Muscle of back (tissue), 11 donors: ENCODE data around the gene MCTP2. TPM values are rescaled to one million over a fixed set of nuclear protein-coding genes. Genes with fewer than 3 reads are reported as not detected.
"Not testable (repeated sequence)": the region's sequence is repeated elsewhere in the genome, so short reads cannot be mapped to it uniquely, and the experiment has no call there.

Source experiments
- DNase-seq, 3 donors: peaks; one replicate each; pipeline versions ENCODE4 v3.0.0 to v3.0.0-alpha.2; 2013
- polyA plus RNA-seq, 10 donors: library from polyadenylated mRNA; unstranded; fragments of 120-200 nt; gene quantifications; one replicate each; pipeline ENCODE4 v1.2.1, GENCODE V29; 2013; ENCODE audit not compliant: insufficient read length in 10 of 10

MCTP2 gene
- polyA plus RNA-seq, 10 donors: 0.19 to 1.0 (median 0.64) TPM

DNA sequence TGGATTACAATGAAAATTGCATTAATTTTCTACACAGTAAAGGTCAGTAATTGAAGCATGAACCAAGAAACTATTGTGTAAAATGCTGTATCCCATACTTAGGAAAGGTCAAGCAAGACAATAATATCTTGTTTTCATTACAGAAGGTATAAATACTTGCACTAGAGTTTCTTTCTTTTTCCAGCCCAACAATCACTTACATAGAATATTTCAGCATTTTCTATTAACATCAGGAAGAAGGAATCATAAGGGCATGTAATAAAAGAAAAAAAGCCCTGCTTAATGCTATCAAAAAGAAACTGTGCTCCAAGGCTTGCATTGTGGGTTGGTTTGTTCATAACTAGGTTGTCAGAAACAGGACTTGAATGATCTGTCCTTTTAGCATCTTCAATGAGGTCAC lies 215.1 kb downstream of the MCTP2 start:
- no peak for DNase-seq

DNA sequence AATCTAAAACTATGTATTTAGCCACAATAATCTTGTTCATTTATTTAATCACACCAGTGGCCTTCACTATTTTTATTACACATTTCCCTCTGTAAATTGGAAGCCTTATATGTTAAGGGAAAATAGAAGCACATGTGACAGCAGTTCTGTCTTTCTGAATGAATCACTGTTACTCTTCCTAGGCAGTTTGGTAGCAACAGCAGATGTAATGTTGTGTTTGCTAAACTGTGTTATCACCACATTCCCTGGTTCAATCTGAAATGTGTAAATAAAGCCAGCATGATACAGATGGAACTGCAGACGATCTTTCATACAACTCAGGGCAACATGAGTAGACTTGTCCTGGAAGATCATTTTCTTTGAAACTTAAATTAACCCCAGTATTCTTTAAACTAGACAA lies 220.1 kb downstream of the MCTP2 start:
- DNase-seq: no peak

DNA sequence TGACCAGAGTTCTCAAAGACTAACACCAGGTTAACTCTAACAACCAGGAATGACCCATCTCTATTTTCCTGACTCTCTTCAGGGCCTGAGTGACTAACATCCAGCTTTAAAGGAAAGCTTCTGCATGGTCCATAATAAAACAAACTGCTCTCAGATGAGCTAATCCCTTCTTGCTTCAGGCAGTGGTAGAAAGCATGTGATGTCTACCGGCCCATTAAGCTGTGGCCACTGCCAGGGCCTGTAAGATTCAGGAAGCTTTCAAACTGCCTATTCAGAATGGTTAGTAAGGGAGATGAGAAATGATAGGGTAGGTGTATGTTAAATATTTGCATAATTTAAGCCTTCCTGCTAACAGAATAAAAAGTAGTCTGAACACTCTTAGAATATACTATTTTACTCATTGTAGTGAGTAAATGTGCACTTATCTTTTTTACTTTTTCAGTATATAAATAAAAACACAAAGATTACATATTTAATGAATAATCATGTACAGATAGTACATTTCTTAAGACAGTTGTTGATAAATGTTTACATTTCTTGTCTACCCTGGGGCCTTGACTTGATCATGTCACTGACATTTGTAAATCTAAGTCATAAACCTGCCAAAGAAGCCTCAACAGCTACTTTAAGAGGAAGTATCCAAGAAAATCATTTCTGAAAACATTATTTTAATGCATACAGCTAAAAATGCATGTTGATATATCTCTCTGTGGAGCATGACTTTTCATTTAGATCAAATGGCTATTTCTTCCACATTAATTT lies 222.0 kb downstream of the MCTP2 start:
- no peak for DNase-seq

DNA sequence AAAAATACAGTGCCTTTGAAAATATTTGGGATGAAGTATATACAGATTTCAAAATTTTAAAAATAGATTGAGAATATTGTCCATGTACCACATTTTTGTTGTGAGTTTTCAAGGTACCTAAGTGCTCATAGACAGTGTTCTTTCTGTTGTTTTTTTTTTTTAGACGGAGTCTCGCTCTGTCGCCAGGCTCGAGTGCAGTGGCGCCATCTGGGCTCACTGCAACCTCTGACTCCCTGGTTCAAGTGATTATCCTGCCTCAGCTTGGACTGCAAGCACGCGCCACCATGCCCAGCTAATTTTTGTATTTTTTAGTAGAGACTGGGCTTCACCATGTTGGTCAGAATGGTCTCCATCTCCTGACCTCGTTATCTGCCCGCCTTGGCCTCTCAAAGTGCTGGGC lies 223.9 kb downstream of the MCTP2 start:
- no peak for DNase-seq

DNA sequence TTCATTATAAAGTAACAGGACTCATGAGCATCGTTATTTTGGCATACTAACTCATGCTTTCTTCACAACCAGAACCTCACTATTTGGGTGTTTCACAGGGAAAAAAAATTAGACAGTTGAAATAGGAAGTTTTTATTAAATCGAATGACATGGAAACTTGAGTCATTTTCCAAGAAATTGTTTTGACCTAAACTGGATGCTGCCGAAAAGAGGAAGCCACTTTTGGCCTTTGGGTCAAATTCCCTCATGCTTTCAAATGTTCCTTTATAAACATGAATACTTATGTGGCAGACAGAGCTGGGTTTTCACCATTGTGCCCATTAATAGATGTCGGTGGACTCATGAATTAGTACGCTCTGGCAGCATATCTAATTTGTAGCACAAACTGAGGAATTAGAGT lies 224.9 kb downstream of the MCTP2 start:
- no peak for DNase-seq

DNA sequence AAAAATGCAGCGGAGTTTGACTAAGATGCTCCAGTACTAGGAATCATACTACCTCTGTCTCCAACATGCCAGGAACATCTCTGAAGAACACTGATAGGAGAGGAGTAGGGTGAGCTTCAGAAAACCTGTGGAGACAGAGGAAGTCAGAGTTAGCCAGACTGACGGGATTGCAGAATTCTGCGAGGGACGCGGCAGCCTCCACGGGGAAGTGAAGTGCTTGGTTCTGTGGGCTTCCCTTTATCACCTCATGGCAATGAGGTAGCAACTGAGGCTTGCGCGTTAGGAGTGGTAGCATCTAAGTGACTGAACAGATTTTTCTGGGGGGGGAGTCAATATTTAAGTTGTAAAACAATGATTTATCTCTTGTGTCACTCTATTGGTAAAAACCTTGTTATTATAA lies 226.3 kb downstream of the MCTP2 start:
- DNase-seq: no peak

DNA sequence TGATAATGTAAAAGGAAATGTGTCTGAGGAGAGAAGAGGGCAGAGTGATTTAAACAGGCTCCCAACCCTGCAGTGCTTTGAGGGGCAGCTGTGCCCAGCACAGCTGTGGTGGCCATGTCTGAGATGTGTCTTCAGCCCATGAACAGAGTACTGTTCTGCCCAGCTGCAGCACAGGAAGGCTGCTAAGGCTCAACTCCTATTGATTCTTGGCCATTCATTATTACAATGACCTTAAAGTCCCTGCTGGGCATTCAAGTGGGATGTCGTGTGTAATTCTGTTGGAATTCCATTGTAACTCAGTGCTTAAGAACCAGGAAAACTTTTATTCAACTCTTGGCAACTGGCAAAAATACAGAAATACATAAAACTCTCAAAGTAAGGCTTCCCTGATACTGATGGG lies 229.3 kb downstream of the MCTP2 start:
- no peak for DNase-seq

DNA sequence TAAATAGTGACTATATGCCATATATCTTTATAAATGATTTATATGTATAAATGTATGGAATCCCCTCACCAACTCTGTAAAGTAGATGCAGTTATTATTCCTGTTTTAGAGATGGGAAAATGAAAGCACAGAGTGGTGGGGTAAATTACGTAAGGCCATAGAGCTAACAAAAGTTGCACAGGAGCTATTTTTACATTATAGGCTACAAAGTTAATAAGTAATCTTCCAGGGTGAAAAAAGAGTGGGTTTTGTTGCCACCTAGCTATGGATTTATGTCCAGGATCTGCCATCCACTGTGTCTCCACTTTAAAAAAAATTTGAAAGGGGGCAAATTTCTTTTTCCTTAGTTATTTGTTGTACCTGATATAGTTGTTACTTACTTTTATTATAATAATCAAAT lies 235.7 kb downstream of the MCTP2 start:
- DNase-seq: no peak

DNA sequence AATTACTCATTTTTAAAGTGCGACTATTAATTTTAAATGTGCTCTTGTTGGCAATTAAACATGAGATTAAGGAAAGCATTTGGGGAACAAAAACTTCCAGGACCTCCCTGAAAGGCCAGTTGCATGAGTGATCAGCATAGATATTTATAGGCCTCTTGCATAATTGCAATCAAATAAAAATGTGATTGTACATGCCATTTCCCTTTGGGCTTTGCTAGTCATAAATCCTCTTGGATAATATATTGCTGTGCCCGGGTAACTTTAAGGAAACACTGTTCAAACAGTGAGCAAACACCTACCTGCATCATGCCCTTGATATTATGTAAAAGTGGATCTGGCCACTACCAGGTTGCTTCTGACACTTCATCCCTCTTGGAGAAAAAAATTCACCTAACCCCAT lies 239.1 kb downstream of the MCTP2 start:
- DNase-seq: no peak

DNA sequence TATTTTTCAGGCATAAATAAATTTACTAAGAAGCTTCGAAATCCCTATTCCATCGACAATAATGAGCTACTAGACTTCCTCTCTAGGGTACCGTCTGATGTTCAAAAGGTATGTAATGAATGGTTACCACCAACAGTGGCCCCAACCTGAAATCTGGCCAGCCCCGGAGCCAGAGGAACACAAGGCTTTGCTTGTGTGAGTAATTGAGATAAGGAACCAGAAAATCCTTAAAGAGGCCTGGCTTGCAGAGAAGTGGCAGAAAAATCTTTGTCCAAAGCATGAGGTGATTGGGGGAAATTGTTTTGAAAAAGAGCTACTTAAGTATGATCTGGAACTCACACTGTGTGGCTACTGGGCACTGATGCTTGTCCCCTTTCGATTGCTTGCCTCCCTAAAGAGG lies 245.3 kb downstream of the MCTP2 start:
- DNase-seq: no peak

DNA sequence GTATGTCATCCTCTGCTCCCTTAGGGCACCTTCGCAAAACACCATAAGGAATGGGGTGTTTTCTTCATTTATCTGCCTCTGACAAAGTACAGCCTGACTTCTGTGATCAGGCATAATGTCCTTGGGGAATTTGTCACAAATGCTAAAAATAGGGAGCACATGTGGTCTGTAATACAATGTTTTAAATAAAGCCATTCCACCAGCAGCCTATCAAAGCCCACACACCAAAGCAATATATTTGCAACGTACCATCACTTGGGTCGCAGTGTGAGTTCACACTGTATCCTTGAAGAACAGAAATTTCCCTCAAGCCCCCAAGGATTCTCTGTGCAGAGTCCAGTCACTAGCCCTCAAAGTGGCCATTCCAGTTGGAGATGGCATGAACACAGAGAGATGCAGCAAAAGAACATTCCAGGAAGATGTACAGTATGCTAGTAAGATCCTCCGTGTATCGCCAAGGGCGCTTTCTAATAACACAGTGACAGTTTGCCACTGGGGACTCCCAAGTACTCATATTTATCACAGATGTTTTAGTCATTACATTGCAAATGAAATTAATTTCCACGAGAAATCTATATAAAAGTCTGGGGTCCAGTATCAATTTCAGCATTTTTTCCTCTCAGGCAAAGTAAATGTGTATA lies 246.7 kb downstream of the MCTP2 start:
- no peak for DNase-seq

DNA sequence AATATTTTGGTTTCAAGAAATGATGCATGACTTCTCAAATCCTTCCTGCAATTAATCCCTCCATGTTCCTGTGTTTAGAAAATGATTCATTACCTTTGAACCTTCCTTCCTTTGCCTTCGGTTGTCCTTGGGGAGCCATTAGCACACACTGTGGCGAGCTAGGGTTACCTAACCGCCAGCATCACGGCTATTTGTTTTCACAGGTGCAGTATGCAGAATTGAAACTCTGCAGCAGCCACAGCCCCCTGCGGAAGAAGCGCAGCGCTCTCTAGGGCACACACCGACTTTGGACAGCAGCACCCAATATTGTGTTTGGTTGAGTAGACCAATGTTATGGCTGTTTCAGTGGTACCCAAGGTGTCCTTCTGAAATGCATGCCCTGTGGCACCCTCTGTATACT lies 247.4 kb downstream of the MCTP2 start:
- DNase-seq: no peak

DNA sequence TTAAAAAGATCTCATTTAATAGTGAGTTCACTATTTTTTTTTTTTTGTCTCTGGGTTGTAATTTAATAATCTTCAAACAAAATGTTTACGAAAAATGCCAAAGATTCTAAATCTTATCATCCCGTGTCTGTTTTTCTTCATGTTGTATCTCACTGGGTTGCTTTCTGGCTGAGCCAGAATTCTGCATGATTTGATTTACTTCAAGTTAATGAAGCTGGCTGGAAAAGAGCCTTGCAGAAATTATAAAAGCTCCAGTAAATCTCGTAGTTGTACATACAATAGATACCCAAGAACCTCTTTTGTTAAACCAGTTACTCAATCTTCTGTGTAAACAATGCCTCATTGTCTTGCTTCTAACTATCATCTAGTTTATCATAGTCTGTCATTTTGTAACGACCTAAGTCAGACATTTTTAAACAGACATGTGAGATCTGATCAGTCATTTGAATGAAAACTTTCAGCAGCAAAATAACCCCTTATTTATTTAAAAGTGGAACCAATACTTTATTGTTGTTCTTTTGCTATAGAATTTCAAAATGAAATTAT lies 249.0 kb downstream of the MCTP2 start:
- no peak for DNase-seq

DNA sequence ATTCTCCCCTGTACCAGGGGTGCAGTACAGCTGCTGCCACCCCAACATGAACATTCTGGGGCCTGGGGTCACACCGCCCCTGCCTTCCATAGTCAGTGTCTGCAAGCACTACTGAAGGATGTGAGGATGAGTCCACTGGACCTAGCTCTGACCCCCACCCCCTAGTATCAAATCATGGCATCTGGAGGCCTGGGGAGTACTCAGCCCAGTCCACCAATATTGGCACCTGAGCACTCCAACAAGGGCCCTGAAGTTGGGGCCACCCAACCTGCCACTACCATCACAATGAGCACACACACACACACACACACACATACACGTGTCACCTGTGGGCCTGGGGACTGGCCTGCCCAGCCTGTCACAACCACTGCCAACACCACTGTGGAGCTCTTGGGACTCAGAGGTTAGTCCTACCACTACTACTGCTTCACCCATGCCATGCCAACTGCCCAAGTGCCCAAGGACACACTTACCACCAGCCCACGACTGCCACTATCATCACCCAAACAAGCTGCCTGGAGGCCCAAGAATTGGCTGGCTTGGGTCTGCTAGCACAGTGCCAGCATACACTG lies 253.9 kb downstream of the MCTP2 start:
- no peak for DNase-seq

DNA sequence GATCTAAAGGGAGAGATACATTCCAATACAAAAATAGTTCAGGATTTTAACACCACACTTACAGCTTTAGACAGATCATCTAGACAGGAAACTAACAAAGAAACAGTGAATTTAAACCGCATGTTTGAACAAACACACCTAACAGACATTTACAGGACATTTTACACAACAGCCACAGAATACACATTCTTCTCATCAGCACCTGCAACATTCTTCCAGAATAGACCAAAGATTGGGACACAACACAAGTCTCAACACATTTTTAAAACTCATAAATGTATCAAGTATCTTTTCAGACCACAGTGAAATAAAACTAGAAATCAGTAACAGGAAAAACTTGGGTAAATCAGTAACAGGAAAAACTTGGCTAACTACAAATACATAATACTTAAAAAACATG lies 256.3 kb downstream of the MCTP2 start:
- no peak for DNase-seq

DNA sequence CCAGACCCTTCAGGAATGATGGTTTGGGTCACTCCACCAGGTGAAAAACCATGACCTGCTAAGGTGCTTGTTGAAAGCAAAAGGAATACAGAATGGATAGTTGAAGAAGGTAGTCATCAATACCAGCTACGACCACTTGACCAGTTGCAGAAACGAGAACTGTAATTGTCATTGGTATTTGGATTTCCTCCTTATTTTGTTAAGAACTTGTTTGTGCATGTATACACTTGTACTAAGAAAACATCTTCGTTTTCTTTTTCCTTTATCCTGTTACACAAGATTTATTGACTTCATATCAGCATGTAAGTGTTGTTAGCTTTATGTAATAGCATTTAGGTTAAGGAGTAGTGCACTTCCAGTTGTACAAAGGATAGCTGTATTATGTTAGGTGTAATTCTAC lies 261.8 kb downstream of the MCTP2 start:
- no peak for DNase-seq

DNA sequence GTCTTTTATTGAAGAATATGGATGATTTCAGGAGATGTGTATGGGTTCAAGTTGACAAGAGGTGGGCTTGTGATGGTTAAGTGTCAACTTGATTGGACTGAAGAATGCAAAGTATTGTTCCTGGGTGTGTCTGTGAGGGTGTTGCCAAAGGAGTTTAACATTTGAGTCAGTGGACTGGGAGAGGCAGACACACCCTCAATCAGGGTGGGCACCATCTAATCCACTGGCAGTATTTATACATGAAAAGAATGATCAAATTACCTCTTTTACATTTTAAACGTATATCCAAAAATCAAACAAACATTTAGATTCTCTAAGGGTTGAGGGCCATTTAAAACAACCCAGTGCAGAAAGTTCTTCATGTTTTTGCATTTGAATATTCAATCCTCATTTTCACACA lies 262.2 kb downstream of the MCTP2 start:
- DNase-seq: not testable (repeated sequence)

DNA sequence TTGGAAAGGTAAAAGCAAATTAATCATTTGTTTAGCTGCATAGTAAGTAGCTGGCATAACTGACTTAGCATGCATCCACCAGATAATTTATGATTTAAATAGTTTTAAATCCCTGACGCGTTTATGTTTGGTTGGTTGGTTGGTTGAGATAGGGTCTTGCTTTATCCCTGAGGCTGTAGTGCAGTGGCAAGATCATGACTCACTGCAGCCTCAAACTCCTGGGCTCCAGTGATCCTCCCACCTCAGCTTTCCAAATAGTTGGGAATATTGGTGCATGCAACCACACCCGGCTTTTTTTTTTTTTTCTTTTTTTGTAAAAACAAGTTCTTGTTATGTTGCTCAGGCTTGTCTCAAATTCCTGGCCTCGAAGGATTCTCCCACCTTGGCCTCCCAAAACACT lies 263.4 kb downstream of the MCTP2 start:
- DNase-seq: no peak

DNA sequence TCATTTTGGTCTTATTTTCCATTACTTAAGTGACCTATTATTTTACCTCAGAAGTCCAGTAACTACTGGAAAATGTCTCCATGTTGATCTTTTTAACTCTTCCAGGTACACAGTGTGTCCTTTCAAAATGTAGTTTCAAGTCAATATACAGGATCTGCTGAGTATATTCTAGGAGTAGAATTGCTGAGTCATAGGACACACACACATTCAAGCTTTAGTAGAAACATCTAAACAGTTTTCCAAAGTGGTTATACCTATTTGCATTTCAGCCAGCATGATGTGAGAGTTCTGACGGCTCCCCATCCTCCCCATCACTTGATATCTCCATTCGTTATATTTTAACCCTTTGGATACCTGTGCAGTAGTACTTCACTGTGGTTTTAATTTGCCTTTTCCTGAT lies 271.9 kb downstream of the MCTP2 start:
- no peak for DNase-seq

DNA sequence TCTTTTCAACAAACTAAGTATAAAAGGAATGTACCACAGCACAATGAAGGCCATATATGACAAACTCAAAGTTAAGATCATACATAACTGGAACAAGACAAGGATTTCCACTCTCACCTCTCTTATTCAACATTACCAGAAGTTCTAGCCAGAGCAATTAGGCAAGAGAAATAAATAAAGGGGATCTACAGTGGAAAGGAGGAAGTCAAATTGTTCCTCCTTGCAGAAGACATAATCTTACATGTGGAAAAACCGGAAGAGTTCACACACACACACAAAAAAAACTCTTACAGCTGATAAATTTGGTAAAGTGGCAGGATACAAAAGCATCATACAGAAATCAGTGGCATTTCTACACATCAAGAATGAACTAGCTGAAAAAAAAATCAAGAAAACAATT lies 277.9 kb downstream of the MCTP2 start:
- DNase-seq: no peak

DNA sequence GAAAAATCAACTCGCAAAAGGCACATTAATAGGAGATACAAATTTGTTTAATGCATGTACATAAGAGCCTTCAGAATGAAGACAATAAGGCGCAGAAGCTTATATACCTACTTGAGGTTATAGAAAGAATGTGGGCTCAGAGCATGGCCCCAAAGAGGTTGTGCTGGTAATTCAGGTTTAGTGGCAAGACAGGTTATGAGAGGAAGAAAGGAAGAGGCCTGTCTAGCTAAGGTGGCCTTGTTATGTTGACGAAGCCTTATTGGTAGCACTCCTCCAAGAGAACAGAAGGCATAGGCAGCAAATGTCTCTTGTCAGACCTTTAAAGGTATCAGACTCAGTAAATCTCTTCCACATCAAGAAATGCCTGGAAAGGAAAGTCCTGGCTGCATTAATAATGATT lies 290.8 kb downstream of the MCTP2 start:
- DNase-seq: no peak

DNA sequence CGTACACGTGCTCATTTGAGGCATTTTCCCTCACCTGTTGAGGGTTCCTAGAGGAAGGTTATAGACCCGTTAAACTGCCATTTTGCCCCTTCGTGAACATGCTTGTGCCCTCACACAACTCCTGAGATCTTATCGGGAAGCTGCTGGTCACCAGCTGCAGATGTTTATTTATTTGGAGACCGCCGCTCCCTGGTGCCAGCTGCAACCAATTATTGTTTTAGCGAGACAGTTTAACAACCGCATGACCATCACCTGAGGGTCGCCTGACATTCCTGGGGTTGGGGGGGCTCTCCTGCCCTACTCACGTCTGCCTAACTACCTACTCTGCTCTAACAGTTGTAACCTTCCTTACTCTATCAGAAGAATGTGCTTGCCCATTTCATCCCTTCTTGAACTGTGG lies 292.5 kb downstream of the MCTP2 start:
- no peak for DNase-seq

DNA sequence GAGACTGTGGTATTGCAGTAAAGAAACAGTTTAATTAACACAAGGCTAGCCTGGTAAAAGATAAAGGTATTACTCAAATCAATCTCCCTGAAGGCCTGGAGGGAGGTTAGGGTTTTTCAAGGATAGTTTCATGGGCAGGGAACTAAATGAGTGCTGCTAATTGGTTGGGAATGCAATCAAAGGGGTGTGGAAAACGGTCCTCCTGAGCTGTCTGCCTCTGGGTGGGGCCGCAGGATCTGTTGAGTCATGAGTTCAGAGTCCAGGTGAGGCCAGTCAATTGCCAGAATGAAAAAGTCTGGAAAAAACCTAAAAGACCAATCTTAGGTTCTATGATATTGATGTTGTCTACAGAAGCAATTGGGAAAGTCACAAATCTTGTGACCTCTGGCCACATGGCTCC lies 293.2 kb downstream of the MCTP2 start:
- no peak for DNase-seq
